Mesendoderm (in vitro differentiated cells): ENCODE data around the gene MAPK9.

ENCODE experiments used
- DNase-seq: peaks from one replicate; pipeline ENCODE4 v3.0.0; 2013
- H2AK5ac ChIP-seq: 2 replicates; pipeline ENCODE4 v1.6.1; 2013; ENCODE audit warnings: low read length, inconsistent platforms
- H2BK120ac ChIP-seq: 2 replicates; pipeline ENCODE4 v1.6.1; 2013; ENCODE audit warnings: low read depth, mild to moderate bottlenecking, low read length, moderate library complexity, mixed read lengths
- H2BK15ac ChIP-seq: replicated peaks from 2 replicates; pipeline ENCODE4 v1.6.1; 2013; ENCODE audit warnings: low read depth, mild to moderate bottlenecking, moderate library complexity
- H2BK5ac ChIP-seq: 2 replicates; pipeline ENCODE4 v1.6.1; 2013; ENCODE audit warnings: low read length, inconsistent platforms
- H3K18ac ChIP-seq: 2 replicates; pipeline ENCODE4 v1.6.1; 2013; ENCODE audit warnings: mild to moderate bottlenecking, low read length, mixed read lengths
- H3K23ac ChIP-seq: one replicate; pipeline ENCODE4 v1.6.1; 2013; ENCODE audit warnings: low read length
- H3K27ac ChIP-seq: 2 replicates; pipeline ENCODE4 v1.5.1; 2013; ENCODE audit warnings: low read depth, mild to moderate bottlenecking, inconsistent platforms, low read length, moderate library complexity
- H3K27me3 ChIP-seq: 2 replicates; pipeline ENCODE4 v1.6.1; 2013; ENCODE audit warnings: low read length, control low read depth, mild to moderate bottlenecking, inconsistent platforms; ENCODE audit not compliant: insufficient read depth, poor library complexity
- H3K36me3 ChIP-seq: 2 replicates; pipeline ENCODE4 v1.6.1; 2013; ENCODE audit warnings: low read length, inconsistent platforms; ENCODE audit not compliant: control insufficient read depth, insufficient read depth
- H3K4ac ChIP-seq: one replicate; pipeline ENCODE4 v1.6.1; 2013; ENCODE audit warnings: low read depth, mild to moderate bottlenecking, low read length, moderate library complexity
- H3K4me1 ChIP-seq: 2 replicates; pipeline ENCODE4 v1.6.1; 2013; ENCODE audit warnings: low read depth, low read length, inconsistent platforms; ENCODE audit not compliant: control insufficient read depth
- H3K4me2 ChIP-seq: 2 replicates; pipeline ENCODE4 v1.6.1; 2013; ENCODE audit warnings: low read length
- H3K4me3 ChIP-seq: 2 replicates; pipeline ENCODE4 v1.5.1; 2013; ENCODE audit warnings: mild to moderate bottlenecking, low read length
- H3K56ac ChIP-seq: one replicate; pipeline ENCODE4 v1.6.1; 2013; ENCODE audit warnings: low read length
- H3K79me1 ChIP-seq: 2 replicates; pipeline ENCODE4 v1.6.1; 2013; ENCODE audit warnings: low read length, inconsistent platforms
- H3K79me2 ChIP-seq: 2 replicates; pipeline ENCODE4 v1.6.1; 2013; ENCODE audit warnings: mild to moderate bottlenecking, low read length; ENCODE audit not compliant: control insufficient read depth, insufficient read depth
- H3K9ac ChIP-seq: 2 replicates; pipeline ENCODE4 v1.6.1; 2013; ENCODE audit warnings: low read length, inconsistent platforms
- H4K5ac ChIP-seq: one replicate; pipeline ENCODE4 v1.6.1; 2013; ENCODE audit warnings: low read length
- H4K8ac ChIP-seq: one replicate; pipeline ENCODE4 v1.6.1; 2013; ENCODE audit warnings: low read depth, mild to moderate bottlenecking, control low read depth, low read length, moderate library complexity
- WGBS: extraction: QIAGEN DNeasy Blood & Tissue Kit; methylation state at CpG from one replicate; pipeline ENCODE4 v1.1.7; 2013; ENCODE audit warnings: low lambda C conversion rate, missing lambda C conversion rate; ENCODE audit not compliant: insufficient coverage; ENCODE audit errors: extremely low coverage; 5-methylcytosine and 5-hydroxymethylcytosine counted together

The MAPK9 gene

GRCh38 chr5:180204276-180204819, 87.5 kb downstream of the MAPK9 start:
- no peak overlapping the region for H3K18ac ChIP-seq
- no peaks in the 10 kb centered on the region for H3K36me3 ChIP-seq
- H3K4me3 ChIP-seq = no peak overlapping the region
- no peak overlapping the region for H2AK5ac ChIP-seq
- no peak for DNase-seq
- no peak overlapping the region for H3K4me2 ChIP-seq
- no peak overlapping the region for H4K5ac ChIP-seq
- H2BK120ac ChIP-seq = no peak overlapping the region
- H3K23ac ChIP-seq = no peak overlapping the region
- no peak overlapping the region for H3K4ac ChIP-seq
- H3K56ac ChIP-seq = no peak overlapping the region
- no peak overlapping the region for H2BK15ac ChIP-seq
- no CpG with 5 or more reads among the region's 1 CpG for WGBS
- no peak overlapping the region for H2BK5ac ChIP-seq
- no peaks in the 10 kb centered on the region for H3K79me2 ChIP-seq
- no peaks in the 10 kb centered on the region for H3K27me3 ChIP-seq
- no peak overlapping the region for H3K27ac ChIP-seq
- H3K9ac ChIP-seq = no peak overlapping the region
- H3K79me1 ChIP-seq = no peaks in the 10 kb centered on the region
- no peaks in the 10 kb centered on the region for H3K4me1 ChIP-seq
- H4K8ac ChIP-seq = no peak overlapping the region

DNA sequence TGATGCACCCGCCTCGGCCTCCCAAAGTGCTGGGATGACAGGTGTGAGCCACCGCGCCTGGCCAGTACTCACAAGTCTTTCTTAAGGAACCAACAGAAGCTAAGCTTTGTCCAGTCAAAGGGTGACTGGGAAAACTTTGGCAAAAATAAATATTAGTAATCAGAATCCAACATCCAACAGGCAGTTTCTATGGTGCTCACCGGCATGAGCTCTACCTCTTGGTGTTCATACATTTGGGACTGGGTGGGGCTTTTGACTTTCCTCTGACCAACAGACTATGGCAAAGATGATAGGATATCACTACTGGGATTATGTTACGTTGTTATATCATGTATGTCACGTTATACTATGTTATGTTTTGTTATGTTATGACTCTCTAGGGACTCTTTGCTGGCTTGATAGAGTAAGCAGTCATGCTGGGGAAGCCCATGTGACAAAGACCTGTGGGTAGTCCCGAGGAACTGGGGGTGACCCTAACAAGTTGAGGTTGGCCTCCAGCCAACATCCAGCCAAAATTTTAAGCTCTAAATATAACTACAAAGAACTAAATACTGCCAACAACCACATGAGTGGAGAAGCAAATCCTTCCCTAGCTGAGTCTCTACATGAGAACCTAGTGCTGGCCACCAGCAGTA, 88.8 kb downstream of the MAPK9 start:
- no peak overlapping the region for H3K23ac ChIP-seq
- H4K8ac ChIP-seq = no peak overlapping the region

GRCh38 chr5:180201051-180201987, 90.6 kb downstream of the MAPK9 start:
- WGBS = no CpG with 5 or more reads among the region's 23 CpGs

More for the DNA sequence above, 88.8 kb downstream of the MAPK9 start:
- Histone ChIP-seq H3K56ac (no peak overlapping the region), H2BK15ac (no peak overlapping the region), H2BK120ac (no peak overlapping the region), H3K27me3 (no peaks in the 10 kb centered on the region), H3K4me2 (no peak overlapping the region), H3K79me1 (no peaks in the 10 kb centered on the region), H3K36me3 (no peaks in the 10 kb centered on the region), H2AK5ac (no peak overlapping the region), H3K79me2 (no peaks in the 10 kb centered on the region), H3K4ac (no peak overlapping the region), H3K27ac (no peak overlapping the region), H4K5ac (no peak overlapping the region), H2BK5ac (no peak overlapping the region), H3K4me1 (no peaks in the 10 kb centered on the region), H3K18ac (no peak overlapping the region), H3K9ac (no peak overlapping the region), H3K4me3 (no peak overlapping the region)
- no CpG with 5 or more reads among the region's 8 CpGs for WGBS
- DNase-seq = no peak

GRCh38 chr5:180199390-180199789, 92.5 kb downstream of the MAPK9 start:
- no peaks in the 10 kb centered on the region for H3K4me1 ChIP-seq
- no peak overlapping the region for H3K23ac ChIP-seq
- H3K36me3 ChIP-seq = no peaks in the 10 kb centered on the region
- H3K27me3 ChIP-seq = no peaks in the 10 kb centered on the region
- no peak overlapping the region for H3K4me2 ChIP-seq
- H2BK120ac ChIP-seq = no peak overlapping the region
- no CpG with 5 or more reads among the region's 8 CpGs for WGBS
- DNase-seq = no peak
- H3K18ac ChIP-seq = no peak overlapping the region
- H3K4me3 ChIP-seq = no peak overlapping the region
- no peak overlapping the region for H4K5ac ChIP-seq
- H2BK5ac ChIP-seq = no peak overlapping the region
- H3K4ac ChIP-seq = no peak overlapping the region
- no peak overlapping the region for H3K9ac ChIP-seq
- H3K27ac ChIP-seq = no peak overlapping the region
- H2BK15ac ChIP-seq = no peak overlapping the region
- H3K79me1 ChIP-seq = no peaks in the 10 kb centered on the region
- H4K8ac ChIP-seq = no peak overlapping the region
- H3K56ac ChIP-seq = no peak overlapping the region
- no peak overlapping the region for H2AK5ac ChIP-seq
- no peaks in the 10 kb centered on the region for H3K79me2 ChIP-seq

More at GRCh38 chr5:180201051-180201987, 90.6 kb downstream of the MAPK9 start:
- H3K79me1 ChIP-seq = no peaks in the 10 kb centered on the region
- H3K4ac ChIP-seq = no peak overlapping the region
- no peak overlapping the region for H2AK5ac ChIP-seq
- H3K79me2 ChIP-seq = no peaks in the 10 kb centered on the region
- no peaks in the 10 kb centered on the region for H3K27me3 ChIP-seq
- H3K9ac ChIP-seq = no peak overlapping the region
- H2BK5ac ChIP-seq = no peak overlapping the region
- no peak overlapping the region for H2BK15ac ChIP-seq
- no peak overlapping the region for H4K8ac ChIP-seq
- no peaks in the 10 kb centered on the region for H3K4me1 ChIP-seq
- no peak overlapping the region for H3K27ac ChIP-seq
- no peak overlapping the region for H3K56ac ChIP-seq
- H3K4me2 ChIP-seq = no peak overlapping the region
- DNase-seq = peak; percentile 77
- H3K23ac ChIP-seq = no peak overlapping the region
- H3K4me3 ChIP-seq = no peak overlapping the region
- H2BK120ac ChIP-seq = no peak overlapping the region
- no peaks in the 10 kb centered on the region for H3K36me3 ChIP-seq
- no peak overlapping the region for H4K5ac ChIP-seq
- H3K18ac ChIP-seq = no peak overlapping the region

- H2BK15ac ChIP-seq = no peak overlapping the region
- no peak overlapping the region for H2BK5ac ChIP-seq
- DNase-seq = no peak
- H2AK5ac ChIP-seq = no peak overlapping the region
- H3K18ac ChIP-seq = no peak overlapping the region
- no peaks in the 10 kb centered on the region for H3K27me3 ChIP-seq
- H3K4me2 ChIP-seq = no peak overlapping the region
- no peak overlapping the region for H3K4ac ChIP-seq
- no peaks in the 10 kb centered on the region for H3K79me2 ChIP-seq
- no peaks in the 10 kb centered on the region for H3K79me1 ChIP-seq
- no peaks in the 10 kb centered on the region for H3K36me3 ChIP-seq
- H4K5ac ChIP-seq = no peak overlapping the region
- no CpG with 5 or more reads among the region's 4 CpGs for WGBS
- H3K4me1 ChIP-seq = no peaks in the 10 kb centered on the region
- H3K9ac ChIP-seq = no peak overlapping the region
- H4K8ac ChIP-seq = no peak overlapping the region
- no peak overlapping the region for H2BK120ac ChIP-seq
- H3K27ac ChIP-seq = no peak overlapping the region
- no peak overlapping the region for H3K56ac ChIP-seq
- no peak overlapping the region for H3K4me3 ChIP-seq
- H3K23ac ChIP-seq = no peak overlapping the region
These were observed 93.7 kb downstream of the MAPK9 start for GRCh38 chr5:180198208-180198607.
